GM21515 (cell line): ENCODE measurements around the gene SCLY.
"Not testable (repeated sequence)": the region's sequence is repeated elsewhere in the genome, so short reads cannot be mapped to it uniquely, and the experiment has no call there.

Experiments used
- ATAC-seq: cut with Tn5 transposase; IDR thresholded peaks from one replicate; pipeline ENCODE4 v1.9.1; 2021; ENCODE audit not compliant: unreplicated experiment

SCLY gene

GRCh38 chr2:238039985-238040384 is 20.8 kb upstream of the SCLY start:
- ATAC-seq: no peak

DNA sequence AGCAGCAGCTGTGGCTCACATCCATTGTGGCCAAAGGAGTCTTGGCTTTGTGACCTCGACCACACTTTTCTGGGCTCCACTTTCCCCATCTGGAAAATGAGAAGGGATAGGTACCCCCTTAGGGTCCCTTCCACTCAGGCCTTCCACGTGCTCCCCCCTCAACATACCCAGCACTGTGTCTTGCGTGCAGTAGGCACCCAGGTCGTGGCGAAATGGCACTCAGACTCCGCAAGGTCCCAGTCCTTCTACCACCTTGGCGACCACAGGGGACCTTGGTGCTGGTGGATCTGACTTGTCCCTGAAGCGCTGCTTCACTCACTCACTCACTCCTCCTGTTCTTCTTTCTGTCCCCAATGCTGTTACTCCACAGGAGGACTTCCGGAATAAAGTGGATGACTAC is 19.9 kb upstream of the SCLY start:
- ATAC-seq: no peak

DNA sequence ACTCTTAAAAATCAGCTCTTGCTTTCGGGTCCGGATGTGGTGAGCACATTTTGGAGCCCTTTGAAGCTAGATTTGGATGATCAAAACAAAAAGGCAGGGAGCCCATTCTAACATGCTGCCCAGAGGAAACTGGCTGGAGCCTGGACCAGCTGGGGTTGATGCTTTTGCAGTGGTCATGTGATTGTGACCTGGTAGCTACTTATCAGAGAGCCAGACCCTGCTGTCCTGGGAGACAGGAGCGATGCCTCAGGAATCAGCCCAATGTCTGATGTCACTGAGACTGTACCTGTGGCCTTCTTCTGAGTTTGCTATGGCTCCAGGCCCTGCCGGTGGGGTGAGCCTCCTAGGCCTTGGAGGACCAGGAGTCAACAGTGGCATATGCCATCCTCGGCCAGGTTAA is 18.7 kb upstream of the SCLY start:
- no peak for ATAC-seq

- no peak for ATAC-seq
These were observed 17.8 kb upstream of the SCLY start for GRCh38 chr2:238042849-238043584.

DNA sequence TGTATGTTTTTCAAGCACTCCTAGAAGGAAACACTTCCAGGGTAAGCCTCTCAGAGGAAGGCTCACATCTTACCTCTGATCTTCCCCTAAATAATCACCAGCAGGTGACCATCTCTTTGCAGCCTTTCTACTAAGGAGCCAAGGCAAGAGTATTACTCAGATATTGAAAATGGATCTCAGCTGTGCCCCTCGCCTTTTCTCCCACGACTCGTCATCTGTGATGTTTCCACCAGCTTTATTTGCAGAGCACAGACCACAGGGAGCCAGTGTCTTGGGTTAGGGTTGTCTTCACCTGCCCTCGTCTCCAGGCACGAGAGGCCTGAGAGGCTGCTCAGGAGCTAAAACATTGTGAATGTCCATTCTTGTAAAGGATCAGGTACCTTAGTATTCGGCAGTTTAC is 16.9 kb upstream of the SCLY start:
- no peak for ATAC-seq

- ATAC-seq: no peak
These were observed 15.2 kb upstream of the SCLY start for GRCh38 chr2:238045575-238045974.

GRCh38 chr2:238046725-238047270 is 14.0 kb upstream of the SCLY start:
- no peak for ATAC-seq

DNA sequence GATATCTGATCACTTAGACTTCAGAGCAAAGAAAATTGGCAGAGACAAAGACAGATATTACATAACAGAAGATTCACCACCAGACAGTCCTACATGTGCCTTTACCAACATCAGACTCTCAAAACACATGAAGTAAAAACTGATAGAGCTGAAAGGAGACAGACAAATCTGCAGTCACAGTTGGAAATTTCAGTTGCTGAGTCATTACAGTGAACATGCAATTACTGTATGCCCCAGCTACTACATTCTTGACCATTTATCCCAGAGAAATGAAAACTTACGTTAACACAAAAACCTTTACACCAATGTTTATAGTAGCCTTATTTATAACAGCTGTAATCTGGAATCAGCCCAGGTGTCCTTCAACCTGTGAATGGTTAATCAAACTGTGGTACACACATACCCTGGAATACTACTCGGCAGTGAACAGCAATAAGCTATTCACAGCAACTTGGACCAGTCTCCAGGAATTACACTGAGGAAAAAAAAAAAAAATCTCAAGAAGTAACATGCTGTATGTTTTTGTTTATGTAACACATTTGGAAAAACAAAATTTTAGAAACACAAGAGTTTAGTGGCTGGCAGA is 7.5 kb upstream of the SCLY start:
- ATAC-seq: no peak

DNA sequence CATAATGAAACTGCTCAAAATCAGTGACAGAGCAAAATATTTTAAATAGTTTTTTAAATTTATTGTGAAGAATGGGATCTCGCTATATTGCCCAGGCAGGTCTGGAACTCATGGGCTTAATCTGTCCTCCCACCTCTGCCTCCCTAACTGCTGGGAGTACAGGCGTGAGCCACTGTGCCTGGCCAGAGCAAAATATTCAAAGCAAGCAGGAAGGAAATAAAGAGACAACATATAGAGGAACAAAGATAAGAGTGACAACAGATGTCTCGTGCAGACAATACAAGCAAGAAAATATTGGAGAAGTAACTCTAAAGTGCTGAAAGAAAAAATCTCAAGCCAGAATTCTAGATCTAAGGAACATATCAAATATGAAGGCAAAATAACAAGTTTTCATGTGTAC is 5.0 kb upstream of the SCLY start:
- no peak for ATAC-seq

DNA sequence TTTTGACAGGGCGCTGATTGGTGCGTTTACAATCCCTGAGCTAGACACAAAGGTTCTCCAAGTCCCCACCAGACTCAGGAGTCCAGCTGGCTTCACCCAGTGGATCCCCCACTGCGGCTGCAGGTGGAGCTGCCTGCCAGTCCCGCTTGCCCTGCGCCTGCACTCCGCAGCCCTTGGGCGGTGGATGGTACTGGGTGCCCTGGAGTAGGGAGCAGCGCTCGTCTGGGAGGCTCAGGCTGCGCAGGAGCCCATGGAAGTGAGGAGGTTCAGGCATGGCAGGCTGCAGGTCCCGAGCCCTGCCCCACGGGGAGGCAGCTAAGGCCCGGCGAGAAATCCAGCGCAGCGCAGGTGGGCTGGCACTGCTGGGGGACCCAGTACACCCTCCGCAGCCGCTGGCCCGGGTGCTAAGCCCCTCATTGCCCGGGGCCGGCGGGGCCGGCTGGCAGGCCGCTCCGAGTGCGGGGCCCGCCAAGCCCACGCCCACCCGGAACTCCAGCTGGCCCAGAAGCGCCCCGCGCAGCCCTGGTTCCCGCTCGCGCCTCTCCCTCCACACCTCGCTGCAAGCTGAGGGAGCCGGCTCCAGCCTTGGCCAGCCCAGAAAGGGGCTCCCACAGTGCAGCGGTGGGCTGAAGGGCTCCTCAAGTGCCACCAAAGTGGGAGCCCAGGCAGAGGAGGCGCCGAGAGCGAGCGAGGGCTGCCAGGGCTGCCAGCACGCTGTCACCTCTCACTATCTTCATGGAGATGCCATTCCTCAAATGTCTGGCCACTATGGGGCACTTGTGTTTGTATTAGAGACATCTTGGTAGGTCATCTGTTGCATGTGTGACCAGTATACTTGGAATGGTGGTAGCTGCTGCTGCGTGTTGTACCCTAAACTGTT is 2.9 kb upstream of the SCLY start:
- not testable (repeated sequence) for ATAC-seq

- no peak for ATAC-seq
These were observed 1.3 kb upstream of the SCLY start for GRCh38 chr2:238059505-238059904.

GRCh38 chr2:238060096-238060541 is 682 bp upstream of the SCLY start:
- ATAC-seq: no peak

GRCh38 chr2:238061315-238062202 is 758 bp downstream of the SCLY start:
- peak; percentile 6 for ATAC-seq

GRCh38 chr2:238063414-238064189 is 2.8 kb downstream of the SCLY start:
- ATAC-seq: no peak

DNA sequence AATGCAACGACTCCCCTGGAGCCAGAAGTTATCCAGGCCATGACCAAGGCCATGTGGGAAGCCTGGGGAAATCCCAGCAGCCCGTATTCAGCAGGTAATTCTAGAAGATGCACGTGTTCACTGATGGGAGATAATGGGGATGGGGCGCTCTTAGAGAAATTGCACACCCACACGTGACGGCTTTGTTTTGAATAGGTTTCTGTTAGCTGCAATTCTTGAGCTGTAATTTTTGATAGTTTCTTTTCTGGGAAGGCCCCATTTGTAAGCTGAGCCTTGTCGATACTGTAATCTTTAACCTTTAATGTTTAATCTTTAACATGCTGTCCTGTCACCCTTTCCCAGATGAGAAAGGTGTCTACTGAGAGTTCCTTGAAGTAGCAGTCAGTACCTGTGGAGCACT is 3.6 kb downstream of the SCLY start:
- no peak for ATAC-seq

DNA sequence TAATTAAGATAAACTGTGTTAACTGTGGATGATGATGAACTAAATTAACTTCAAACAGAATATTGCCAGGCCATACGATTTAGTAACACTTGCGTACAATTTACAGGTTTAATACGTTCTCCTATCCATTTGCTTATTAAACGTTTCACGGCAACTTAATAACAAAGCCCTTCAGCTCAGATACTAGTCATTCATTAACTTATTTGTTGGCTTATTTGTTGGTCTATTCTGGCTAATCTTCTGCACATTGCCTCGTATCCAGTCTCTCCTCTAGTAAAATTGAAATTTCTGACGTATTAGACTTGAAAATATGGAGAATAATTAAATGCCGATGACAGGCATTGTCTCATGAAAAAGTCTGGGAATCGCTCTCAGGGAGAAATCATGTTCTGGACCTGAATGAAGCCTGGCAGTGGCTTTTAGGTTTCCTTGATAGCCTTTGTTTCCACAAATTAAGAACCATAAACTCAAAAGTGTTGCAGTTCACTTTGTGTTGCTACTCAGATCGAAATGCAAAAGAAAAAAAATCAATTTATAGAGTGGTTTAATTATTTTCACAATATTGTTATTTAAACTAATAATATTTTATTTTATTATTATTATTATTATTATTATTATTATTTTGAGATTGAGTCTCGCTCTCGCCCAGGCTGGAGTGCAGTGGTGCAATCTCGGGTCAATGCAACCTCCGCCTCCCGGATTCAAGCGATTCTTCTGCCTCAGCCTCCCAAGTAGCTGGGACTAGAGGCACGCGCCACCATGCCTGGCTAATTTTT is 4.5 kb downstream of the SCLY start:
- ATAC-seq: no peak

- no peak for ATAC-seq
These were observed 5.4 kb downstream of the SCLY start for GRCh38 chr2:238066218-238066617.

DNA sequence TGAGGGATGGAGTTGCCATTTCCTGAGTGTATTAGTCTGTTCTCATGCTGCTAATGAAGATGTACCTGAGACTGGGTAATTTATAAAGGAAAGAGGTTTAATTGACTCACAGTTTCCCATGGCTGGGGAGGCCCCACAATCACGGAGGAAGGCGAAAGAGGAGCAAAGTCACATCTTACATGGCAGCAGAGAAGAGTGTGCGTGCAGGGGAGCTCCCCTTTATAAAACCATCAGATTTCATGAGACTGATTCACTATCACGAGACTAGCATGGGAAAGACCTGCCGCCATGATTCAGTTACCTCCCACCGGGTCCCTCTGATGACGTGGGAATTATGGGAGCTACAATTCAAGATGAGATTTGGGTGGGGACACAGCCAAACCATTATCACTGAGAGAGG is 5.9 kb downstream of the SCLY start:
- ATAC-seq: not testable (repeated sequence)

DNA sequence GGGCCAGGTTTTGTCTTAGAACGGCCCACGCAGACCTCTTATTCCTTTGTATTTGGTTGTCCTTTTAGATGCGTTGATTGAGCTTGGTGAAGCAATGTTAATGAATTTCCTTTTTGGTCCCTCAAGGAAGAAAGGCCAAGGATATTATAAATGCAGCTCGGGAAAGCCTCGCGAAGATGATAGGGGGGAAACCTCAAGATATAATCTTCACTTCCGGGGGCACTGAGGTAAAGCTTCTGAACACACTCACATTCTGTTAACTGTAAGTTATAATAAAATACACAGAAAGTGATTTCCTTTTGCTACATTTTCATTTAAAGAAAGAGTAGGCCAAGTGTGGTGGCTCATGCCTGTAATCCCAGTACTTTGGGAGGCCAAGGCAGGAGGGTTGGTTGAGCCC is 7.1 kb downstream of the SCLY start:
- ATAC-seq: no peak
